Osteocyte (in vitro differentiated cells): ENCODE results near the gene CDH5. TPM values are rescaled to one million over a fixed set of nuclear protein-coding genes. Genes with fewer than 3 reads are reported as not detected.
"Not testable (repeated sequence)": the region's sequence is repeated elsewhere in the genome, so short reads cannot be mapped to it uniquely, and the experiment has no call there.

ENCODE experiments used
- DNase-seq: peaks from one replicate; pipeline ENCODE4 v3.0.0; 2021; ENCODE audit warnings: mixed read lengths; ENCODE audit not compliant: unreplicated experiment; ENCODE audit errors: extremely low spot score
- H3K27ac Mint-ChIP-seq: one replicate; pipeline ENCODE4 v1.8.0; 2021; ENCODE audit warnings: mild to moderate bottlenecking, mixed read lengths; ENCODE audit not compliant: unreplicated experiment
- H3K27me3 Mint-ChIP-seq: one replicate; pipeline ENCODE4 v1.8.0; 2021; ENCODE audit warnings: mixed read lengths; ENCODE audit not compliant: unreplicated experiment
- H3K36me3 Mint-ChIP-seq: one replicate; pipeline ENCODE4 v1.8.0; 2021; ENCODE audit warnings: mixed read lengths; ENCODE audit not compliant: unreplicated experiment
- H3K4me1 Mint-ChIP-seq: one replicate; pipeline ENCODE4 v1.8.0; 2021; ENCODE audit warnings: mixed read lengths; ENCODE audit not compliant: unreplicated experiment
- H3K4me3 Mint-ChIP-seq: one replicate; pipeline ENCODE4 v1.8.0; 2021; ENCODE audit warnings: mild to moderate bottlenecking, moderate library complexity, mixed read lengths; ENCODE audit not compliant: unreplicated experiment
- H3K9me3 Mint-ChIP-seq: one replicate; pipeline ENCODE4 v1.8.0; 2021; ENCODE audit warnings: mixed read lengths; ENCODE audit not compliant: unreplicated experiment
- total RNA-seq: library from RNA; stranded (reverse); gene quantifications from 2 replicates; pipeline ENCODE4 v1.2.1, GENCODE V29; 2021
- TF ChIP-seq, protein P1 (sequence below): fragments of 200-600 bp; sonication (generic); IDR thresholded peaks from 2 replicates; pipeline ENCODE4 v1.5.0; 2021; ENCODE audit warnings: antibody characterized with exemption, mild to moderate bottlenecking, moderate library complexity

The CDH5 gene
- total RNA-seq, 1 donor from 2014 or later = not detected

DNA sequence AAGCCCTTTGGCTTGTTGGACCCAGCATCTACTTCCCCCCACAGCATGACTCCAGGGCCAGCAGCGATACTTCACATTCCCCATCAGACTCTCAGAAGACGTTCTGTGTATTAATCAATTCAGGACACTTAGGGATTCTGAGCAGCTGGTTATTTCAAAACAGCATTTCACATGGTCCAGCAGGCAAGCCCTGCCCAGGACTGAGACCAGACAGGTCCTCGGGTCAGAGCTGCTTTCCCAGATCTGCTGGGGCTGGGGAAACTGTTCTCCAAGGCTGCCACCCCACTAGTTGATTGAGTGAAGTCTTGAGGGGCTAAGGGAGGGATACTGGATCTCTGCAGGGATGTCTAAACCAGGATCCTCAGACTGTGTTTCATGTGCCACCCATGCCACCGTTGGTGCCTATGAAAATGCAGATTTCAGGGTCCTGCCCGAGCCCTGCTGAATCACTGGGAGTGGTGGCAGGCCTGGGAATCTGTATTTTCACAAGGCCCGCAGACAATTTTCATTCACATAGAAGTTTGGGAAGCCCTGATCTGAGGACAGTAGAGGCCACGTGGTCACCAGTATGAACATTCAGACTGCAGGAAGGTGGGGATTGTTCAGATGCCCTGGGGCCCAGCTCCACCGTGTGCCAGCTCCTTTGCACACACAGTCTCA, 40.6 kb upstream of the CDH5 start:
- DNase-seq = no peak
- Mint-ChIP-seq H3K27me3 (peaks cover 30% of the 10 kb centered on the region), H3K4me1 (peaks cover 24% of the 10 kb centered on the region), H3K36me3 (no peaks in the 10 kb centered on the region), H3K9me3 (no peaks in the 10 kb centered on the region), H3K27ac (no peak overlapping the region), H3K4me3 (no peak overlapping the region)
- TF ChIP-seq, protein P1, sequence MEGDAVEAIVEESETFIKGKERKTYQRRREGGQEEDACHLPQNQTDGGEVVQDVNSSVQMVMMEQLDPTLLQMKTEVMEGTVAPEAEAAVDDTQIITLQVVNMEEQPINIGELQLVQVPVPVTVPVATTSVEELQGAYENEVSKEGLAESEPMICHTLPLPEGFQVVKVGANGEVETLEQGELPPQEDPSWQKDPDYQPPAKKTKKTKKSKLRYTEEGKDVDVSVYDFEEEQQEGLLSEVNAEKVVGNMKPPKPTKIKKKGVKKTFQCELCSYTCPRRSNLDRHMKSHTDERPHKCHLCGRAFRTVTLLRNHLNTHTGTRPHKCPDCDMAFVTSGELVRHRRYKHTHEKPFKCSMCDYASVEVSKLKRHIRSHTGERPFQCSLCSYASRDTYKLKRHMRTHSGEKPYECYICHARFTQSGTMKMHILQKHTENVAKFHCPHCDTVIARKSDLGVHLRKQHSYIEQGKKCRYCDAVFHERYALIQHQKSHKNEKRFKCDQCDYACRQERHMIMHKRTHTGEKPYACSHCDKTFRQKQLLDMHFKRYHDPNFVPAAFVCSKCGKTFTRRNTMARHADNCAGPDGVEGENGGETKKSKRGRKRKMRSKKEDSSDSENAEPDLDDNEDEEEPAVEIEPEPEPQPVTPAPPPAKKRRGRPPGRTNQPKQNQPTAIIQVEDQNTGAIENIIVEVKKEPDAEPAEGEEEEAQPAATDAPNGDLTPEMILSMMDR = no peak

DNA sequence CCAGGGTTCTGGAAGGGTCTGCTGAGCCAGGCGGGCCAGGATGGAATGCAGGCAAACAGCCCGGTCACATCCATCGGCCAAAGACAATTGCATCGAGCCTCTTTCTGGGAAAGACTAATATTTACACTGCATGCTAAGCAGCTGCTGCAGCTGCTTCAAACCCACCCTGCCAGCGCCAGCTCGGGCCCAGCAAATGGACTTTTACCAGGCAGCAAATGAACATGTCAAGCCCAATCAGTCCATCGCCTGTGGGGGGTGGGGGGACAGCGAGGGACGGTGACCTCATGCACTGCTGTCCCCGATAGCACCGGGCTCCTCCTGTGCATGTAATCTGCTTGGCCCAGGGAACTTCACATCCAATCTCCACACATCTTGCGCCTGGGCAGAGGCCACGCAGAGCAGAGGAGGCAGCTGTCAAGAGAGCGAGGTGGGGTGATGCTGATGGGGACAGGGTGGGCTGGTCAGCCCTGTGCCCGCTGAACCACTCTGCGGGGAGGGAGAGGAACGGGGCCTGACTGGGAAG, 39.4 kb upstream of the CDH5 start:
- no peak for DNase-seq
- TF ChIP-seq, protein P1 = no peak
- H3K36me3 Mint-ChIP-seq = peaks cover 2% of the 10 kb centered on the region
- H3K4me1 Mint-ChIP-seq = peaks cover 24% of the 10 kb centered on the region
- H3K27me3 Mint-ChIP-seq = peaks cover 29% of the 10 kb centered on the region
- peaks cover 4% of the 10 kb centered on the region for H3K9me3 Mint-ChIP-seq
- peak overlapping the region; percentile 31 for H3K27ac Mint-ChIP-seq
- no peak overlapping the region for H3K4me3 Mint-ChIP-seq

DNA sequence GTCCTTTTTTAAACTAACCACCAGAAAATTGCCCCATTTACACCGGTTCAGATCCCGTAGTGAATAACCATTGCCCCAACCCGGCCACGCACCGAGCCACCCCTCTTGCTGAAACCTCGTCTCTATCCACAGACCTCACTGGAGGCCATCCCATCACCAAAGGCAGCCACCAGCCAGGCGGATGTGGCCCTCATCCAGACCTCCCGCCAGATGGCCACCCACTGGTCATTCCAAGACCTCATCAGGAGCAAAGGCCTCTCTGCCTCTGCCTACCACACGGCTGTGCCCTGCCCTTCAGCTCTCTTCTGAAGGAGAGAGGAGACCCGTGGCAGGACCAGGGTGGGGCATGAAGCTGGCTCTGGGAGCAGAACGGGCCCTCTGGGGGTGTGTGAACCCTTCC, 38.2 kb upstream of the CDH5 start:
- TF ChIP-seq, protein P1 = no peak
- no peak for DNase-seq
- Mint-ChIP-seq H3K36me3 (peaks cover 2% of the 10 kb centered on the region), H3K27me3 (peaks cover 28% of the 10 kb centered on the region), H3K27ac (no peak overlapping the region), H3K4me1 (peaks cover 24% of the 10 kb centered on the region), H3K9me3 (peaks cover 4% of the 10 kb centered on the region), H3K4me3 (no peak overlapping the region)

DNA sequence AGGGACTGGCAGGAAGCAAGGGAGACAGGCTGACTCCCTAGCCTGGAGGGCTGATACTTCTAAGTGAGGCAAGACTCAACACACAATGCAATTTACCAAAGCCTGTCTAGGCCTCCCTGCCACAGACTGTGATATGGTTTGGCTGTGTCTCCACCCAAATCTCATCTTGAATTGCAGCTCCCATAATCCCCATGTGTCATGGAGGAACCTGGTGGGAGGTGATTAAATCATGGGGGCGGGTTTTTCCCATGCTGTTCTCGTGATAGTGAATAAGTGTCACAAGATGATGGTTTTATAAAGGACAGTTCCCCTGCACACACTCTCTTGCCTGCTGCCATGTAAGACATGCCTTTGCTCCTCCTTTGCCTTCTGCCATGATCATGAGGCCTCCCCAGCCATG, 35.0 kb upstream of the CDH5 start:
- H3K27ac Mint-ChIP-seq, H3K36me3 Mint-ChIP-seq, DNase-seq, H3K4me3 Mint-ChIP-seq, H3K9me3 Mint-ChIP-seq: not testable (repeated sequence)
- Mint-ChIP-seq H3K4me1 (peaks cover 24% of the 10 kb centered on the region), H3K27me3 (peaks cover 32% of the 10 kb centered on the region)

DNA sequence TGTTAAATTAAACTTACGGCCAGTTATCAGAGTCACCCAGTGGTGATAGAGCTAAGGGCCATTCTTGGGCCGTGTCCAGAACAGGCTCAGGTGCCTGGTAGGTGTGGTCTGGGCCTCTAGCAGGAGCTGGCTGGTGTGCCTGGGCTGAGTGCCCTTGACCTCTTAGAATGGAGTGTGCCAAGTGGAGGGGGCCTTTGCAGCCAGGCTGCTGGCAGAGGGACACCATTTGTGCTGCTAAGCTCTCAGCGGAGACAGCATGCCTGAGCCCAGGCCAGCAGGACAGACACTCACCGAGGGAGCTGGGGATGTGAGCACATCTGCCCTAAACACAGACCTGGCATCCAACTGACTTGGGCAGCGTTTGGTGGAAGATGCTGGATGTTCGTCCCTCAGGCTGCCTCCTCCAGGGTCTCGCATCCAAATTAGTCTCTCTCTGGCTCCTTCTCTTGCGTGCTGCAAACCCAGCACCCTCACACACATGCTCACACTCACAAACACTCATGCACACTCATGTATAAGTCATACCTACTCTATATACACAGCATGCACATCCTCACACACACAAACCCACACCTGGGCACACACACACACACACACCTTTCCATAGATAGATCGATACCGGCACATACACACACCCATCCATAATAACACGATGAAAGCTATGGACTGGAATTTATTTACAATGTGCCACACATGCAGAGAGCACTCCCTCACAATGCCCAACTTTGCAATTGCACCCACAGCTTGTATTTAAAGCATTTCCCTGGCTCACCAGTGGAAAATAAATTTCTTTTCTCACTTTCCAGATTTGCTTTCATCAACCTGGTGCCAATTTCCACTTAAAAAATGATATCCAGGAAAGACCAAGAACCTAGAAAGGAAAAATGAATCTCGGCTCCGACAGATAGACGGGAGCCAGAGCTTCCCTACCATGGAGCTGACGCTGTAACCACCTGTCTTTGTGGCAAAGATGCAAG, 33.6 kb upstream of the CDH5 start:
- Mint-ChIP-seq H3K27me3 (peaks cover 42% of the 10 kb centered on the region), H3K4me3 (no peak overlapping the region), H3K27ac (no peak overlapping the region), H3K36me3 (peaks cover 2% of the 10 kb centered on the region), H3K9me3 (peaks cover 13% of the 10 kb centered on the region), H3K4me1 (peaks cover 12% of the 10 kb centered on the region)
- no peak for DNase-seq
- TF ChIP-seq, protein P1 = no peak
